CD4-positive, alpha-beta memory T cell (primary cell): ENCODE results near the gene PRKAG1. TPM values are rescaled to one million over a fixed set of nuclear protein-coding genes. Genes with fewer than 3 reads are reported as not detected.

Experiments
- CTCF ChIA-PET: fragments of 350-600 bp; sonication (Branson Sonifier 250); formaldehyde crosslinking; loops from one replicate; lab custom pipeline; 2021; ENCODE audit warnings: inconsistent platforms; ENCODE audit not compliant: partially characterized antibody; lab: Charles Lee
- POLR2A ChIA-PET: fragments of 350-600 bp; sonication (Branson Sonifier 250); formaldehyde crosslinking; loops from one replicate; lab custom pipeline; 2021; ENCODE audit not compliant: partially characterized antibody; lab: Charles Lee
- DNase-seq, 5 donors: peaks; one replicate each; pipeline versions ENCODE4 v3.0.0 to v3.0.0-alpha.2; 2020 to 2022; ENCODE audit warnings: mixed read lengths in 1 of 5
- H3K27ac ChIP-seq: one replicate; pipeline ENCODE4 v1.7.0; 2013; ENCODE audit warnings: low read depth, low read length
- H3K27me3 ChIP-seq: 2 replicates; pipeline ENCODE4 v1.7.0; 2013; ENCODE audit warnings: mild to moderate bottlenecking, low read length, moderate library complexity; ENCODE audit not compliant: insufficient read depth
- H3K36me3 ChIP-seq: 2 replicates; pipeline ENCODE4 v1.7.0; 2013; ENCODE audit warnings: mild to moderate bottlenecking, low read length, moderate library complexity; ENCODE audit not compliant: insufficient read depth
- H3K4me1 ChIP-seq: 2 replicates; pipeline ENCODE4 v1.7.0; 2013; ENCODE audit warnings: mild to moderate bottlenecking, low read length, moderate library complexity; ENCODE audit not compliant: insufficient read depth
- H3K4me3 ChIP-seq, 2 donors: one replicate each; pipeline ENCODE4 v1.7.0; 2013; ENCODE audit warnings: low read length in 2 of 2, mild to moderate bottlenecking in 1 of 2
- H3K9me3 ChIP-seq, 2 donors: one replicate each; pipeline ENCODE4 v1.7.0; 2013; ENCODE audit warnings: low read length in 2 of 2, control low read depth in 1 of 2; ENCODE audit not compliant: control insufficient read depth in 1 of 2
- H3K27ac Mint-ChIP-seq, 7 donors: one replicate each; pipeline ENCODE4 v1.8.0; 2020 to 2021; ENCODE audit warnings: mixed read lengths in 7 of 7, mild to moderate bottlenecking in 6 of 7, inconsistent platforms in 3 of 7, moderate library complexity in 3 of 7
- H3K27me3 Mint-ChIP-seq, 2 donors: one replicate each; pipeline ENCODE4 v1.8.0; 2020 to 2021; ENCODE audit warnings: mixed read lengths in 2 of 2
- H3K36me3 Mint-ChIP-seq, 2 donors: one replicate each; pipeline ENCODE4 v1.8.0; 2020 to 2021; ENCODE audit warnings: mixed read lengths in 2 of 2, inconsistent platforms in 1 of 2, mild to moderate bottlenecking in 1 of 2
- H3K4me1 Mint-ChIP-seq, 4 donors: one replicate each; pipeline ENCODE4 v1.8.0; 2020 to 2021; ENCODE audit warnings: mixed read lengths in 4 of 4, mild to moderate bottlenecking in 1 of 4
- H3K4me3 Mint-ChIP-seq, 8 donors: one replicate each; pipeline ENCODE4 v1.8.0; 2020 to 2021; ENCODE audit warnings: mixed read lengths in 8 of 8, mild to moderate bottlenecking in 7 of 8, moderate library complexity in 6 of 8, inconsistent platforms in 3 of 8
- H3K9me3 Mint-ChIP-seq, 8 donors: one replicate each; pipeline ENCODE4 v1.8.0; 2020 to 2021; ENCODE audit warnings: mixed read lengths in 8 of 8, mild to moderate bottlenecking in 5 of 8, inconsistent platforms in 3 of 8, moderate library complexity in 1 of 8
- intact Hi-C: fragments of 100-400 bp; cut with micrococcal nuclease; formaldehyde crosslinking; loops from one replicate; pipeline ENCODE4 v1.15.1; 2023
- polyA plus RNA-seq, 2 donors: library from polyadenylated mRNA; unstranded; fragments of 300-500 nt; fragmentation: Illumina TruSeq; gene quantifications; one replicate each; pipeline ENCODE4 v1.2.3, GENCODE V29; 2021
- total RNA-seq, 2 experiments: library from RNA; stranded (reverse); gene quantifications; one replicate each; pipeline ENCODE4 v1.2.3, GENCODE V29; 2021

PRKAG1 gene
- total and polyA plus RNA-seq, 4 experiments from 2014 or later: 47.8 to 53.7 (median 49.6) TPM

DNA sequence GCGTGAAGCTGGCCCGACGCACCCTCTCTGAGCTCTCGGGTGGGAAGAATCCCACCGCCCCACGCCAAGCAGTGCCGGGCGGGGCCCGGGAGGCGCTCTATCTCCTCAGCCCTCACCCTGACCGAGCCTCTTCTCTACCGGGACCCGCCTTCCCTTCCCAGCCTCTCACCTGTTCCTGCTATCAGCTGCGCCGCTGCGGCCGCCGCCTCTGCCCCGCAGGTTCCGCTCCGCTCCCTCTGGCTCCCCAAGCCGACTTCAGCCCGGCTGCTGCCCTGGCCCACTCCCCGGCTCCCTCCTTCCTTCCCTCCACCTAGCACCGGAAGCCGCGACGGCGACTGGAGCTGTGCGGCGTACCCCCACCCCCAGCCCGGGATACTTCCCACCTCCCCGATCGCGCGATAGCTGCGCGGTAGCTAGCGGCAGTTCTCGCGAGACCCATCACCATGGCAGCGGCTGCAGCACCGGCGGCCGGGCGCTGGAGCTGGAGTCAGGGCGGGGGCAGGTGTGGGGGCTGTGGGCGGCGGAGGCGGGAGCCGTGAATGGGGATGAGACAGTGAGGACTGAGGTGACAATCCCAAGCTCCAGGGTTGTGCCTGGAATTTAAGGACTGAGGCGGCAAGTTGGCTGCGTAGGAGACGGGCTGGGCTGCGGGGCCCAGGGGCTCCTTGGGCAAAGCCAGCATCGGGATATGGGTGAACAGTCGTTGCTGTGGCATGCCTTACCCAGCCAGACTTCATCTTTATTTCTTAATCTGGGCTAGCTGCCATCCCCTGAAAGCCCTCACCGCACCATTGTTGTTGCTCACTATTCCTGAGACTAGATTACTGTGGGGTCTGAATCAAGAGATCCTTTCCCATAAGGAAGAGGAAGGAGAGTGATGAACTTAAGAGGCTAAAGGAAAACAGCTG is 61.2 kb downstream of the PRKAG1 start, which contains the start of gene ARF3:
ARF3 (minus strand) TSS at position 347 of the 908 bp plus-strand sequence. CDS start 16,392 bp downstream, outside the sequence.
- Histone ChIP-seq H3K4me3 (peak within 1 kb of the TSS; percentile 45 to 71), H3K4me1 (peaks cover 34% of the 10 kb centered on the region), H3K36me3 (no peaks in the 10 kb centered on the region), H3K27ac (peak within 1 kb of the TSS; percentile 73), H3K9me3 (no peaks in the 10 kb centered on the region), H3K27me3 (no peaks in the 10 kb centered on the region)
- peak within 1 kb of the TSS; percentile 92 to 98 (median 96) for H3K4me3 Mint-ChIP-seq
- H3K4me1 Mint-ChIP-seq: peaks cover 27 to 54% (median 38%) of the 10 kb centered on the region in 4 donors
- intact Hi-C loops: loop anchor here (1.0 to 2.0 kb wide), 3 partner anchors 21 to 33 kb away; partner anchors contain the start of genes FKBP11 and WNT1
- H3K27ac Mint-ChIP-seq: peak within 1 kb of the TSS; percentile 91 to 97 (median 95)
- POLR2A ChIA-PET: interaction anchor here (0.6 to 3.3 kb wide), 29 partner anchors 11 to 784 kb away, joined by 3 to 55 read pairs (median 5); partner anchors contain the start of genes DDX23, FKBP11, KMT2D and RND1
- peaks cover 0 to 3% (median 0%) of the 10 kb centered on the region in 8 donors for H3K9me3 Mint-ChIP-seq
- CTCF ChIA-PET: interaction anchor here (0.7 to 6.6 kb wide), 22 partner anchors 9 to 988 kb away, joined by 3 to 72 read pairs (median 4); partner anchors contain the start of genes DDX23, TUBA1B and WNT1
- H3K27me3 Mint-ChIP-seq: peaks cover 1 to 2% of the 10 kb centered on the region in 2 donors
- DNase-seq: peak; percentile 91 to 93 (median 93)
- H3K36me3 Mint-ChIP-seq: peaks cover 6 to 26% of the 10 kb centered on the region in 2 donors

- Mint-ChIP-seq H3K4me1 (peaks cover 29 to 61% (median 43%) of the 10 kb centered on the region in 4 donors), H3K9me3 (peaks cover 0 to 3% (median 0%) of the 10 kb centered on the region in 8 donors), H3K27me3 (peaks cover 1 to 2% of the 10 kb centered on the region in 2 donors), H3K4me3 (peak overlapping the region; percentile 92 to 98 (median 96)), H3K36me3 (peaks cover 9 to 33% of the 10 kb centered on the region in 2 donors), H3K27ac (peak overlapping the region; percentile 91 to 97 (median 95))
- intact Hi-C loops: loop anchor here (1.0 to 2.0 kb wide), 3 partner anchors 20 to 32 kb away; partner anchors contain the start of genes FKBP11 and WNT1
- H3K27me3 ChIP-seq: no peaks in the 10 kb centered on the region
- H3K4me1 ChIP-seq: peaks cover 34% of the 10 kb centered on the region
- peak in 2 of 5 donors; percentile 22 to 56 for DNase-seq
- no peaks in the 10 kb centered on the region for H3K36me3 ChIP-seq
- H3K9me3 ChIP-seq: no peaks in the 10 kb centered on the region
- H3K4me3 ChIP-seq: peak overlapping the region; percentile 45 to 71
- POLR2A ChIA-PET: interaction anchor here (0.9 to 3.3 kb wide), 21 partner anchors 12 to 311 kb away, joined by 3 to 55 read pairs (median 5); partner anchors contain the start of genes DDX23, FKBP11, KMT2D and RND1
- CTCF ChIA-PET: interaction anchor here (1.0 to 6.6 kb wide), 17 partner anchors 10 to 989 kb away, joined by 3 to 72 read pairs (median 5); partner anchors contain the start of genes DDX23 and WNT1
- peak overlapping the region; percentile 73 for H3K27ac ChIP-seq
These were observed 62.1 kb downstream of the PRKAG1 start for GRCh38 chr12:48956279-48957140.

DNA sequence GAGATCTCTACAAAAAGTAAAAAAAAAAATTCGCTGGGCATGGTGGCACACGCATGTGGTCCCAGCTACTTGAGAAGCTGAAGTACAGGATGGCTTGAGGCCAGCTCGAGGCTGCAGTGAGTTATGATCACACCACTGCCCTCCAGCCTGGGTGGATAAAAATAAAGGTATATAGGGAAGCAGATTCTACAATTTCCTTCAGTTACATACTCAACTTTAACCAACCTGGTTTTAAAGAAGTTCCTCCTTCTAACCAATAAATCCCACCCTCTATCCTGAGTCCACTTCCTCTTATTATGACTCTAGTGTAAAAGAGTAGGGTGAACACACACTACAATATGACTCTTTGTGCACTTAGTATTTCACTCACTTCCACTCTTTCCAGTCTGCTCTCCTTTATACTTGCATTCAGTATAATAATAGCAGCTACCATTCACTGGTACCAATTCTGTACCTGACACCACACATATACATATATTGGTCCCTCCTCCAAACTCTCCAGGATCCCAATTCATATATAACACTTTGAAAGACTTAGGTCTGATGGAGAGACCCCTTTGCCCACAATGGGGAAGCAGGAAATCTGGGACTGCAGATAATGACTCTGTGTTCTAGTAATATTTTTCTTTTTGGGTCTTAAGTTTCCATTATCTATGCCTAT is 63.6 kb downstream of the PRKAG1 start:
- Mint-ChIP-seq H3K27ac (peak overlapping the region in 5 of 7 donors; percentile 17 to 92 (median 60)), H3K27me3 (peaks cover 1 to 2% of the 10 kb centered on the region in 2 donors), H3K9me3 (peaks cover 0 to 3% (median 0%) of the 10 kb centered on the region in 8 donors), H3K36me3 (peaks cover 9 to 34% of the 10 kb centered on the region in 2 donors), H3K4me3 (peak overlapping the region; percentile 22 to 97 (median 94)), H3K4me1 (peaks cover 29 to 61% (median 44%) of the 10 kb centered on the region in 4 donors)
- Histone ChIP-seq H3K9me3 (no peaks in the 10 kb centered on the region), H3K27me3 (no peaks in the 10 kb centered on the region), H3K4me1 (peaks cover 34% of the 10 kb centered on the region), H3K4me3 (no peak overlapping the region), H3K36me3 (no peaks in the 10 kb centered on the region), H3K27ac (no peak overlapping the region)
- CTCF ChIA-PET: interaction anchor here (1.1 to 2.3 kb wide), 4 partner anchors 15 to 101 kb away, joined by 3 to 6 read pairs (median 4); no protein-coding TSS in a partner anchor
- POLR2A ChIA-PET: interaction anchor here (1.2 kb wide), 2 partner anchors 15 to 90 kb away, joined by 4 to 6 read pairs; no protein-coding TSS in a partner anchor
- DNase-seq: no peak
- intact Hi-C loops: no loop called here

GRCh38 chr12:48954061-48954460 is 64.5 kb downstream of the PRKAG1 start:
- H3K36me3 Mint-ChIP-seq: peaks cover 9 to 37% of the 10 kb centered on the region in 2 donors
- Histone ChIP-seq H3K27me3 (no peaks in the 10 kb centered on the region), H3K36me3 (no peaks in the 10 kb centered on the region), H3K4me3 (no peak overlapping the region), H3K4me1 (peaks cover 34% of the 10 kb centered on the region), H3K9me3 (no peaks in the 10 kb centered on the region), H3K27ac (no peak overlapping the region)
- DNase-seq: no peak
- peak overlapping the region in 3 of 7 donors; percentile 77 to 90 (median 86) for H3K27ac Mint-ChIP-seq
- H3K4me3 Mint-ChIP-seq: no peak overlapping the region
- H3K27me3 Mint-ChIP-seq: no peaks in the 10 kb centered on the region
- intact Hi-C loops: no loop called here
- POLR2A ChIA-PET: interaction anchor here (1.0 to 1.2 kb wide), 2 partner anchors 16 to 89 kb away, joined by 3 to 4 read pairs; partner anchors contain the start of gene RND1
- peaks cover 31 to 66% (median 45%) of the 10 kb centered on the region in 4 donors for H3K4me1 Mint-ChIP-seq
- CTCF ChIA-PET: interaction anchor here (1.2 to 2.3 kb wide), 2 partner anchors 14 to 63 kb away, joined by 3 to 6 read pairs; no protein-coding TSS in a partner anchor
- peaks cover 0 to 3% (median 0%) of the 10 kb centered on the region in 8 donors for H3K9me3 Mint-ChIP-seq

DNA sequence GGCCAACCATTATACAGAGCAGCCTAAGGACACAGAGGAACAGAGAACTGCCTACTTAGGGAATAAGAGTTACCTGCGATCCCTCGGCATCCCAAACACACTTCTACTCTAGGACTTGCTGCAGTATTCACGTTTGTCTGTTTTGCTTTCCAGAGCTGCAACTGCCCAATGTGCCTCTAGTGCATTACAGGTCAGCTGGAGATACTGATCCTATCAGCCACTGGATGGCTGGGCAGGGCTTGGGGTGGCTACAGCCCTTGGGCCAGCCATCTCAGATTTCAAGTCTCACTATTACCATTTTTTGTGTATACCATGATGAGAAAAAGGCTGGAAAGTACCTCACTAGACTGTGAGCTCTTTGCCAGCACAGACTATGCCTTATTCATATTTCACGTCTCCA is 65.9 kb downstream of the PRKAG1 start:
- H3K9me3 ChIP-seq: no peaks in the 10 kb centered on the region
- H3K4me1 ChIP-seq: peaks cover 38% of the 10 kb centered on the region
- H3K27me3 Mint-ChIP-seq: no peaks in the 10 kb centered on the region
- H3K36me3 ChIP-seq: no peaks in the 10 kb centered on the region
- peak overlapping the region in 1 of 7 donors; percentile 57 for H3K27ac Mint-ChIP-seq
- POLR2A ChIA-PET: interaction anchor here (0.8 to 1.4 kb wide), 2 partner anchors 27 to 178 kb away, joined by 3 to 4 read pairs; partner anchors contain the start of gene TUBA1B
- peaks cover 14 to 42% of the 10 kb centered on the region in 2 donors for H3K36me3 Mint-ChIP-seq
- H3K4me3 ChIP-seq: no peak overlapping the region
- peaks cover 31 to 67% (median 49%) of the 10 kb centered on the region in 4 donors for H3K4me1 Mint-ChIP-seq
- no peaks in the 10 kb centered on the region for H3K27me3 ChIP-seq
- CTCF ChIA-PET: interaction anchor here (0.6 to 2.3 kb wide), 5 partner anchors 12 to 99 kb away, joined by 3 to 12 read pairs (median 4); no protein-coding TSS in a partner anchor
- DNase-seq: no peak
- peaks cover 0 to 3% (median 0%) of the 10 kb centered on the region in 8 donors for H3K9me3 Mint-ChIP-seq
- intact Hi-C loops: no loop called here
- no peak overlapping the region for H3K4me3 Mint-ChIP-seq
- no peak overlapping the region for H3K27ac ChIP-seq
